ENCODE measurements around the gene EYA4.

The EYA4 gene

DNA sequence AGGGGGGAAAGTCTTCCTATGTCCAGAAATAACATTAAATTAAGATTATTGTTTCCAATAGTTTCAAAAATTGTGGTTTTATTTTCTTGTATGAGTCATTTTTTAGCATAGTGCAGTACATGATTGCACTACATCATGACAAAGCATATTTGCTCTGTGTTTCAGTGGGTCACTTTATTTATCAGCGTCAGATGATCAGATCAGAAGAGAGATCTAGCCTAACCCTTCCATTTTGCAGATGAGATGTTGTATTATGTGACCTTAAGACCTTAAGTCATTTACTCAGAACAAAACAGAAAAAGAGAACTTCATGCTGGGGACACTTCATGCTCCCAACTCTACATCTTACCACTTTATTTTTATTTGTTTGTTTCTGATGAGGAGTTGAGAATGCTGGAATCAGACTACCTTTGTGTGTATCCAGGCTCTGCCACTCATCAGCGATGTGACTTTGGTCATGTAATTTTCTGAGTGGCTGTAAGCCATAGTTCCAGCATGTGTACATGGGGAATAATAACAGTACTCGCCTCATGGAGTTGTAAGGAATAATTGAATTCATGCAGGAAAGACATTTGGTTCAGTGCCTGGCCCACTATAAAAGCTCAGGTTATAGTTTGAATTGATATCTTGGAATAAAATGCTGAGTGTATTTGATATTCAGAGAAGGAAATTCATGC lies 13.5 kb downstream of the EYA4 start:
- Mint-ChIP-seq H3K4me3 (no peak overlapping the region), H3K27ac (no peak overlapping the region), H3K27me3 (peaks cover 8% of the 10 kb centered on the region), H3K4me1 (ENCODE audit: low read depth) (no peaks in the 10 kb centered on the region), H3K9me3 (no peaks in the 10 kb centered on the region), H3K36me3 (ENCODE audit: low read depth) (no peaks in the 10 kb centered on the region)
- DNase-seq, result no peak

DNA sequence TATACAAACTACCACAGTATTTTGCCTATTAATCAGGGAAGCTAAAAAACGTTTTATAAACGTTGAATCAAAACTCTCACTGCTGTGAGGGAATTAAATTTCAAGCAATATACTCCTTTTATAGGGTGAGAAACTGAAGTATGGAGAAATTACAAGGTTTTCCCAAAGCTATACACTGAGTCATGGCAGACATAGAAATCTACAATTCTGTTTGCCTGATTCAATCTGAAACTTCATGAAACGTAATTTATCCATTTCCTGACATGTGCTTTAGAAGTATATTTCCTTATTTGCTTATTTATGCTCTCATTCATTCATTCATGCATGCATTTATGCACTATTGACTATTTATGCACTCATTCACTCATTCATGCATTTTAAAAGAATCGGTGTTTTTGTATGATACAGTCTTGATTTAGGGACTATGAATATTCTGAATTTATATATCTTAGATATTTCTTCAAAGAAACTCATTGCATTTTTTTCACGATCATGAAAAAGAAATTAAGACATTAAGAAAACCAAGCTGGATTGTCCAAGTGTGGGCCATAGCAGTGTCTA lies 16.5 kb downstream of the EYA4 start:
- Mint-ChIP-seq H3K27me3 (peaks cover 3% of the 10 kb centered on the region), H3K36me3 (ENCODE audit: low read depth) (no peaks in the 10 kb centered on the region), H3K27ac (no peak overlapping the region), H3K9me3 (no peaks in the 10 kb centered on the region), H3K4me1 (ENCODE audit: low read depth) (no peaks in the 10 kb centered on the region), H3K4me3 (no peak overlapping the region)
- DNase-seq, result no peak

DNA sequence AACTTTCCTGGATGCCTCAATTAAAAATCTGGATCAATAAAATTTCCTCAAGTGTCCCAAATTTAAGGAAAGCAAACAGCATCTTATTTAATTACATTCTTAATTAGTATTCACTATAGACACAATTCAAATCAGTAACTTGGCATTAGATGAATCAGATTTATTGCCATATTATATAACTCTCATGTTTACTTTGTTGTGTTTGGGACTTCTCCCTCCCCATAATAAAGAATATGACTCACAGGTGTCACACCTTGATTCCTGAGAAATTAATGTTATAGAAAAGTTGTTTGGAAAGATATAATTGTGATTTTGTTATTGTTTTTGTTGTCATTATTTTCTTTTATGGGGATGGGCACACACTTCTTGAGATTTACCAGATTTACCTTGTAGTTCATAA lies 18.4 kb downstream of the EYA4 start:
- H3K9me3 Mint-ChIP-seq, result no peaks in the 10 kb centered on the region
- H3K4me3 Mint-ChIP-seq, result no peak overlapping the region

DNA sequence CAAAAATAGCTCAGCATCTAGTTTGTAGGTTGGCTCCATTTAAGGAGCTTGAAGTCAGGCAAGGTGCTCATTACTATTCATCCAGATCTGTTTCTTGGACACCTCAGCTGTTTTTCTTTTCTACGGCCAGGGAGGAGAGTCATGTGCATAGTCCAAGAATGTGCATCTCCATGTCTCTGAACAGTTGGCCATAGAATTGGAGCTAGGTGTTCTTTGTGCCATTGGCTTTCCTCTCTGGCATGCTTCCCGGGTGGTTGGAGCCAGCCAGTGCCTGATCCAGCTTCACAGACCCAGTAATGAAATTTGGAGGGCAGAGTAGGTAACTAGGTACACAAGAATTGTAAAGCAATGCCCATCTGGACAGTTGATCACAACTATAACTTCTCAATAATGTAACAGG lies 21.6 kb downstream of the EYA4 start:
- Mint-ChIP-seq H3K9me3 (no peaks in the 10 kb centered on the region), H3K36me3 (ENCODE audit: low read depth) (no peaks in the 10 kb centered on the region), H3K27ac (no peak overlapping the region), H3K27me3 (no peaks in the 10 kb centered on the region), H3K4me3 (no peak overlapping the region), H3K4me1 (ENCODE audit: low read depth) (no peaks in the 10 kb centered on the region)
- DNase-seq, result no peak

More for the DNA sequence above, 18.4 kb downstream of the EYA4 start:
- no peaks in the 10 kb centered on the region for H3K4me1 Mint-ChIP-seq (ENCODE audit: low read depth)
- no peaks in the 10 kb centered on the region for H3K36me3 Mint-ChIP-seq (ENCODE audit: low read depth)
- no peak overlapping the region for H3K27ac Mint-ChIP-seq
- no peak for DNase-seq
- H3K27me3 Mint-ChIP-seq, result no peaks in the 10 kb centered on the region

DNA sequence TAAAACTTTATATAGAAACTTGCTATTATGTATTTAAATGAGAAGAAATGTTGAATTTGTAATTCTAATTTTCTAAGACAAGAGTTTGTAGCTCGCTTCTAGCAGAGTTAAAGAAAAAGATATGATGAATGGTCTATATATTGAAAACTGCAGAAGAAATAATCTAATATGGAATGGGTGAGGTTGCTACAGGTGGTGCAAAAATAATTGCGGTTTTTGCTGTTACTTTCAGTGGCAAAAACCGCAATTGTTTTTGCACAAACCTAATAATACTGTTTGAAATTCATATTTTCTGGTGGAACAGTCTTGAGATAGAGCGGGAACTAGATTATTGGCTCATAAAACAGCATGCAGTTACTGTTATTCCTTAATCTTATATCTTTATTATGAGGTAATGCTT lies 23.9 kb downstream of the EYA4 start:
- H3K4me1 Mint-ChIP-seq (ENCODE audit: low read depth), result no peaks in the 10 kb centered on the region
- no peak overlapping the region for H3K27ac Mint-ChIP-seq
- peaks cover 2% of the 10 kb centered on the region for H3K9me3 Mint-ChIP-seq
- no peaks in the 10 kb centered on the region for H3K36me3 Mint-ChIP-seq (ENCODE audit: low read depth)
- H3K4me3 Mint-ChIP-seq, result no peak overlapping the region
- no peaks in the 10 kb centered on the region for H3K27me3 Mint-ChIP-seq
- DNase-seq, result no peak

DNA sequence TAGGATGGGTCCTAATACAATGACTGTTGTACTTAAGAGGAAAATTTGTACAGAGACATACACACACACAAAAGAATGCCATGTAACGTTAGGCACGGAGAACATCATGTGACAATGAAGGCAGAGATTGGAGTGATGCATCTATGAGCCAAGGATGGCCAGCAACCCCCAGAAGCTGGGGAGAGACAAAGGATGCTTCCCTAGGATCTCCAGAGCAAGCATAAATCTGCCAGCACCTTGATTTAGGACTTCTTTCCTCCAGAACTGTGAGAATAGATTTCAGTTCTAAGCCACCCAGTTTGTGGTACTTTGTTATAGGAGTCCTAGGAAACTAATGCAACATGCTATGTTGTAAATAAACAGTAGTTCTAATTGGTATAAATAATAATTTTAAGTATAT lies 25.0 kb downstream of the EYA4 start:
- H3K9me3 Mint-ChIP-seq, result peaks cover 2% of the 10 kb centered on the region
- H3K27me3 Mint-ChIP-seq, result no peaks in the 10 kb centered on the region
- no peak for DNase-seq
- H3K36me3 Mint-ChIP-seq (ENCODE audit: low read depth), result no peaks in the 10 kb centered on the region
- H3K27ac Mint-ChIP-seq, result no peak overlapping the region
- no peaks in the 10 kb centered on the region for H3K4me1 Mint-ChIP-seq (ENCODE audit: low read depth)
- no peak overlapping the region for H3K4me3 Mint-ChIP-seq

DNA sequence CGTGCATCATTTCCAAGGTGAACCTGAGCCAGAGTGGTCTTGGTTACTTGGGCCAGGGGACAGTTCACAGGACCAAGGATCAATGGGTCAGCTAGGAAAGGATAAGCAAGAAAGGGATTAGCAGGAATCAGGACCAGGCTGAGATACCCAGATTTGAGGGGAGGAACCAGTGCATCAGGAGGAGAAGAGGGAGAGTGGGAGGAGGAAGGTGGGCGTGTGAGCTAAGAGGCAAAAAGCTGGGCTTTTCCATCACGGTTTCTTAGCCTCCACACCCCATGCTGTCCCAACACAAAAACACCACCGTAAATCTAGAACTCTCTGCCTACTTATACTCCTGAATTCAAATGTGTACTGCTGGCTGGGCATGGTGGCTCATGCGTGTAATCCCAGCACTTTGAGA lies 27.5 kb downstream of the EYA4 start:
- Mint-ChIP-seq H3K4me1 (ENCODE audit: low read depth) (no peaks in the 10 kb centered on the region), H3K27ac (no peak overlapping the region), H3K9me3 (peaks cover 2% of the 10 kb centered on the region), H3K4me3 (no peak overlapping the region), H3K27me3 (no peaks in the 10 kb centered on the region), H3K36me3 (ENCODE audit: low read depth) (no peaks in the 10 kb centered on the region)
- DNase-seq, result no peak

DNA sequence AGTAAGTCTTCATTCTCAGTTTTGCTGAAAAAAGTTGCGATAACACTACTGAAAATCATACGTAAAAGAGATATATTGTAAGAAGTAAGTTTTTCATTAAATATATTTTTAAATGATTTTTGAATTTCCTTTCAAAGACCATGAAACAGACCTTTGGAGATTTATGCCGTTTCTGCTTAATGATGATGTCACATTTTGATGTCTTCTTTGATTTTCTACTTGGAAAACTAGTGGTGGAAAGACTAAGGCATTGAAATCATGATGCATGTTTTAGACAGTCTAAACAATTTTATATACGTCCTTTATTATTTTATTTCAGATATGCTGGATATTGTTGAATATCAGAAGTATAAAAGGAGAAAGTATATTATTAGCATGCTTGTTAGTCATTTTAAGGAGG lies 33.7 kb downstream of the EYA4 start:
- Mint-ChIP-seq H3K4me1 (ENCODE audit: low read depth) (no peaks in the 10 kb centered on the region), H3K4me3 (no peak overlapping the region), H3K27me3 (no peaks in the 10 kb centered on the region), H3K27ac (no peak overlapping the region), H3K9me3 (no peaks in the 10 kb centered on the region), H3K36me3 (ENCODE audit: low read depth) (no peaks in the 10 kb centered on the region)
- DNase-seq, result no peak

DNA sequence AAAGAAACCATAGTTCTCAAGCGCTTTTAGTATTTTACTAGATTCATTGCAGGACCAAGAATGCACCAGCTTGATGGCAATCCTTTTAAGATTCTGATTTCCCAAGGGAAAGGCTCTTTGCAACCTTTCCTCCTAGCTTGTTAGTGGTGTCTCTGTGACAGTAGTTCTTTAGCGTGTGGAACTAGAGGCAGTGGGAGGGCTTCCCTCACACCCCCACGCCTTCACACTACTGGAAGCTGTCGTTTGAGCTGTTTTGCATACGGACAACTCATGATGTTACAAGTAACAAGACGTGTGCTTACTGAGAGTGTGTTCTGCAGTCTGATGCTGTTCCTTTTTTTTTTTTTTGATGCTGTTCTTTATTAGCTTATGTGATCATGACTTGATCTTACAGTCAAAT lies 34.1 kb downstream of the EYA4 start:
- no peaks in the 10 kb centered on the region for H3K4me1 Mint-ChIP-seq (ENCODE audit: low read depth)

DNA sequence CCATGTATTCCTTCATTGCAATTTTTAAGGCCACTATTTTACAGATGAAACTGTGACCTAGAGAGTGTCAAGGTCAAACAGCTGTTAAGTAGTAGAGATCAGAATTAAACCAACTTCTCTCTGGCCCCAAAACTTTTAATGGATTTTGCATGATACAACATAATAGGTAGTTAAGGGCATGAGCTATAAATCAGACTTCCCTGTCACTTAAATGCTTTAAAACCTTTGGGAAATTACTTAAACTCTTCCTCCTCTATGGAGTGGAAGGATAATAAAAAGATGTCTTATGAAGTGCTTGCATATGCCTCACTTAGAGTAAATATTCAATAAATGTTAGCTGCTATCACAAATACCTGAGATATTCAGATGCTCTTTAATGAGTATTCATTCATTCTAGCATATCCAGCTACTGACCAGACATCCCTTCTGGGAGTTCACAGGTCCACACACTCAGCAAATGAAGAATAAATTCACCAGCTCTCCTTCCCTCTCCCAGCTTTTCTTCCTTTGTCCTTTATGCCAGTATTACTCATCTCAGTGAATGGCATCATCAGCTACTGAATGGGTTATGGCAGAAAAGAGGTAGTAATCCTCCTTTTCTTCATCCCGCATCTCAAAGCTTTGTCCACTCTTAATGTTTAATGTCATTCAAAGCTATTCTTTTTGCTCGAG lies 36.2 kb downstream of the EYA4 start:
- no peaks in the 10 kb centered on the region for H3K4me1 Mint-ChIP-seq (ENCODE audit: low read depth)
- H3K36me3 Mint-ChIP-seq (ENCODE audit: low read depth), result no peaks in the 10 kb centered on the region
- no peak for DNase-seq
- no peaks in the 10 kb centered on the region for H3K27me3 Mint-ChIP-seq
- no peak overlapping the region for H3K4me3 Mint-ChIP-seq
- H3K27ac Mint-ChIP-seq, result no peak overlapping the region
- no peaks in the 10 kb centered on the region for H3K9me3 Mint-ChIP-seq

More for the DNA sequence above, 34.1 kb downstream of the EYA4 start:
- DNase-seq, result no peak
- no peaks in the 10 kb centered on the region for H3K27me3 Mint-ChIP-seq
- no peak overlapping the region for H3K4me3 Mint-ChIP-seq
- no peaks in the 10 kb centered on the region for H3K36me3 Mint-ChIP-seq (ENCODE audit: low read depth)
- H3K9me3 Mint-ChIP-seq, result no peaks in the 10 kb centered on the region
- no peak overlapping the region for H3K27ac Mint-ChIP-seq

DNA sequence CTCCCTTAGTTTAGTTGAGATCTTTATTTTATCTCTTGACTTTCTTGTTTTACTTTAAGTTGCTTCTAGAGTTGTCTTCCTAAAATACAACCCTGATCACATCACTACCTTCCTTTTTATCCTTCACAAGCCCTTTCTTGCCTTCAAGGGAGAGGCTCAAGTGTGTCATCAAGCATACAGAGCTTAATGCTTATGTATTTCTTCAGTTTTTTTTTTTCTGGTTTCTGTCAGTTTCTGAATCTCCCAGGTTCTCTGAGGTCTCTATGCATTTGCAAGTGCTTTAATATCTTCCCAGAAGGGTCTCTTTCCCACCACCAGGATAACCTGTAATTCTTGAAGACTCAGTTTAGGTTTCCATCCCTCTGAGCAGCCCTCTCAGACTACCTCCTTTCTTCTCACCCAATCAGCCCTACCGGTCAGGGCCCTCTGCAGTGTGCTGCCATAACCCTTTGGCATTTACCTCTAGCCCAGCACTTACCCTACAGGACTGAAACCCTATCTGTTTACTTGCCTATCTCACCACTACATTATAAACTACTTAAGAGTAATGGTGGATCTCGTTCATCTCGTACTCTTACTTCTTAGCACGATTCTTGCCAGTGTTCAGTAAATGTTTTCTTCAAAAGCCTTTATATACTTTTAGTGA lies 36.9 kb downstream of the EYA4 start:
- no peak for DNase-seq
- Mint-ChIP-seq H3K4me1 (ENCODE audit: low read depth) (no peaks in the 10 kb centered on the region), H3K9me3 (no peaks in the 10 kb centered on the region), H3K36me3 (ENCODE audit: low read depth) (no peaks in the 10 kb centered on the region), H3K4me3 (no peak overlapping the region), H3K27ac (no peak overlapping the region), H3K27me3 (no peaks in the 10 kb centered on the region)

DNA sequence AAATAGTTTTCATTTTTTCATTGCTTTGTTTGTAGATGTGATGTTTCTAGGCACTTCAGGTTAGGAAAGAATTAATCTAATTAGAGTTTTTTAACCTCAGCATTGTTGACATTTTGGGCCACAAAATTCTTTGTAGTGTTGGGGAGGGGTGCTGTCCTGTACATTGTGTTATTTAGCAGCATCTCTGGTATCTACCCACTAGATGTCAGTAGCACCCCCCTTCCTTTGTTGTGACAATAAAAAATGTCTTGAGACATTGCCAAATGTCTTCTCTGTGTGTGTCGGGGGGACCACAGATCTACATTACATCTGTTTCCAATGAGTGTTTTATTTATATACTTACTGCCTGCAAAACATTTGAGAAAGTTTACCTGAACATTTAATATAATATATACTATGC lies 45.6 kb downstream of the EYA4 start:
- no peaks in the 10 kb centered on the region for H3K4me1 Mint-ChIP-seq (ENCODE audit: low read depth)
- no peak overlapping the region for H3K27ac Mint-ChIP-seq
- H3K4me3 Mint-ChIP-seq, result no peak overlapping the region
- no peaks in the 10 kb centered on the region for H3K9me3 Mint-ChIP-seq
- no peaks in the 10 kb centered on the region for H3K36me3 Mint-ChIP-seq (ENCODE audit: low read depth)
- DNase-seq, result no peak
- H3K27me3 Mint-ChIP-seq, result peaks cover 3% of the 10 kb centered on the region

DNA sequence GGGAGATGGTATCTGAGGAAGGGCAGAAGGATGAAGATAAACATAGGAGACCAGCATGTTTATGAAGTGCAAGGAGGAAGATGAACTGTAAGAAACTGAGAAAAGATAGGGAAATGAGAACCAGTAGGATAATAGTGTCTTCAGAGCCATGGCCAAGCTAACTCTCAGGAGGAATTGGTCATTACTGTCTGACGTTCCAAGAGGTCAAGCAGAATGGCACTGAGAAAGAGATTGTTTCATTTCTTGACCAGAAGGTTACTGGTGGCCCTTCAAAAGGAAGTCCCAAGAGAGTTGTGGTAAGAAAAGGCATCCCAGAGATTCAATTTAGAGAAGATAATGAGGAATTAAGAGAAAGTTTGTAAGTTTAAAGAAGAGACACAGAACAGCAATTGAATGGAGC lies 47.5 kb downstream of the EYA4 start:
- H3K27me3 Mint-ChIP-seq, result peaks cover 3% of the 10 kb centered on the region
- no peaks in the 10 kb centered on the region for H3K9me3 Mint-ChIP-seq

DNA sequence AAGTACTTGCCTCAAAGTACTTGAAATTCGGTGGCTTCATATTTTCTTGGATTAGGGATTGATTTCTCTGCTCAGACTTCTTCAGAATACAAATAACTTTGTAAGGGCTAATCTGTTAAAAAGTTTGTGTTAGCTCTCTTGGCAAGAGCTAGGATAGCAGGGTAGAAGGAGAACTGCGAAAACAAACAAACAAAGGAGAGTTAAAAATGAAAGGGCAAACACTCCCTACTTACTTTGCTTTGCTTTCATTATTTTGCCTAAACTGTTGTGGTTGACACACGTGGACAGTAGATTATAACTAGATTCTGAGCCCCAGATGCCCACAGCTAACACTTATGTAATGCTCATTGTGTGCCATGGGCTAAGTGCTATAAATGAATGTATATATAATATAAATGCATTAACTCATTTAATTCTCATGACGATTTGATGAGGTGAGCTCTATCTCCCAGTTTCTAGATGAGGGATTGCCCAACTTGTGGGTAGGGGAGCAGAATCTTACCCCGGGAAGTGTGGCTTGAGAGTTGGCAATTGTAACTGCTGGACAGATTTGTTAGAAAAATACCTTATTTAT lies 48.7 kb downstream of the EYA4 start:
- Mint-ChIP-seq H3K4me3 (no peak overlapping the region), H3K4me1 (ENCODE audit: low read depth) (no peaks in the 10 kb centered on the region), H3K27ac (no peak overlapping the region), H3K36me3 (ENCODE audit: low read depth) (no peaks in the 10 kb centered on the region), H3K27me3 (peaks cover 3% of the 10 kb centered on the region), H3K9me3 (no peaks in the 10 kb centered on the region)
- no peak for DNase-seq

More for the DNA sequence above, 47.5 kb downstream of the EYA4 start:
- Mint-ChIP-seq H3K27ac (no peak overlapping the region), H3K4me3 (no peak overlapping the region), H3K36me3 (ENCODE audit: low read depth) (no peaks in the 10 kb centered on the region), H3K4me1 (ENCODE audit: low read depth) (no peaks in the 10 kb centered on the region)
- DNase-seq, result no peak

DNA sequence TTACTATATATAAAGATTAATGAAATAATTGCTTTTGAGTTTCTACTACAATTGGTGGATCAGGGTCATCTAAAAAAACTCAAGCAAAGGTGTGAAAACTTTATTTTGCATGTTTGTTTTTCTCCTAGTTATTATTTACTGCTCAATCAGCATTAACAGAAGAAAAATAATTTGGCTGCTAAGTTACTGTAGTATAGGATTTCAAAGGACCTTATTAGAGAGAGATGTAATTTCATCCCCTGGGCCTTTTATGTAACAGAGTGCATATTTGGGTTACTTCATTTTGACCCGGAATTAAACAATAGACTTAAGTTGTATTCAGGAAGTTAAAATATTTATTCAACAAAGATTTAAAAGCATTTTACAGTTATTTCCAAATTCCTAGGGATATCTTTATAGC lies 49.8 kb downstream of the EYA4 start:
- Mint-ChIP-seq H3K4me1 (ENCODE audit: low read depth) (no peaks in the 10 kb centered on the region), H3K27ac (no peak overlapping the region), H3K36me3 (ENCODE audit: low read depth) (no peaks in the 10 kb centered on the region), H3K9me3 (no peaks in the 10 kb centered on the region), H3K27me3 (no peaks in the 10 kb centered on the region), H3K4me3 (no peak overlapping the region)
- no peak for DNase-seq

Measured in activated T-cell treated with anti-CD3 and anti-CD28 coated beads, Interleukin-2, amount 50 U/mL, for 24 hours (primary cell).